Endothelial cell of umbilical vein (primary cell): ENCODE results near the gene ZMIZ1. TPM values are rescaled to one million over a fixed set of nuclear protein-coding genes. Genes with fewer than 3 reads are reported as not detected.
A peak's percentile ranks its signal among the peaks of the same experiment; 100 is the strongest.

Experiments
- BruUV-seq: library from RNA; stranded (reverse); fragments of 400-500 nt; replicated peaks from 2 replicates; lab custom pipeline; 2021; lab: Mats Ljungman, UMichigan
- CTCF ChIA-PET: fragments of 300-600, 350-600 bp; sonication (Branson Sonifier 250); formaldehyde crosslinking; loops from one replicate; lab custom pipeline; 2021; ENCODE audit warnings: antibody characterized with exemption, inconsistent platforms; lab: Charles Lee
- POLR2A ChIA-PET: fragments of 300-600, 350-600 bp; sonication (Branson Sonifier 250); formaldehyde crosslinking; loops from one replicate; lab custom pipeline; 2021; ENCODE audit warnings: antibody characterized with exemption, inconsistent platforms; lab: Charles Lee
- DNase-seq: peaks from one replicate; pipeline ENCODE4 v3.0.0-alpha.2; 2011; ENCODE audit warnings: low read depth, low spot score
- FAIRE-seq: peaks from 2 replicates; lab custom pipeline; 2011; peaks lifted over from hg19 to GRCh38; lab: Jason Lieb, UNC
- H2AFZ ChIP-seq: 2 replicates; pipeline ENCODE4 v1.6.0; 2012; ENCODE audit warnings: low read depth, low read length, control low read depth, inconsistent platforms
- H3K27ac ChIP-seq: 2 replicates; pipeline ENCODE4 v1.5.1; 2011; ENCODE audit warnings: low read depth, mild to moderate bottlenecking, control low read depth, low read length, moderate library complexity; ENCODE audit not compliant: insufficient read depth
- H3K27me3 ChIP-seq, 2 experiments: 2 replicates each; pipeline versions ENCODE4 v1.6.0 to v1.6.1; 2011; ENCODE audit warnings: low read length in 2 of 2, mixed read lengths in 1 of 2; ENCODE audit not compliant: control insufficient read depth in 2 of 2, insufficient read depth in 2 of 2
- H3K36me3 ChIP-seq, 2 experiments: 2 replicates in 1 of 2; 3 replicates in 1 of 2; pipeline ENCODE4 v1.5.1; 2011; ENCODE audit warnings: low read length in 2 of 2, mild to moderate bottlenecking in 1 of 2, moderate library complexity in 1 of 2; ENCODE audit not compliant: control insufficient read depth in 2 of 2, insufficient read depth in 2 of 2; ENCODE audit errors: extremely low read depth in 1 of 2
- H3K4me1 ChIP-seq: 3 replicates; pipeline ENCODE4 v1.5.1; 2011; ENCODE audit warnings: mild to moderate bottlenecking, low read length; ENCODE audit not compliant: control insufficient read depth, insufficient read depth; ENCODE audit errors: extremely low read depth
- H3K4me2 ChIP-seq: 2 replicates; pipeline ENCODE4 v1.6.1; 2011; ENCODE audit warnings: low read length, control low read depth, mixed read lengths; ENCODE audit not compliant: insufficient read depth
- H3K4me3 ChIP-seq, 3 experiments: fragments of 200-600 bp in 1 of 3; sonication (generic), shearing (Covaris generic) in 1 of 3; replicated peaks in 1 of 3; 2 replicates each; pipeline ENCODE4 v1.5.1; 2011 to 2016; ENCODE audit warnings: control low read depth in 3 of 3, low read length in 3 of 3, mild to moderate bottlenecking in 2 of 3, inconsistent platforms in 1 of 3, low read depth in 1 of 3, moderate library complexity in 1 of 3; ENCODE audit not compliant: insufficient read depth in 1 of 3
- H3K79me2 ChIP-seq: 2 replicates; pipeline ENCODE4 v1.6.0; 2012; ENCODE audit warnings: low read length, inconsistent platforms; ENCODE audit not compliant: control insufficient read depth, insufficient read depth
- H3K9ac ChIP-seq: replicated peaks from 2 replicates; pipeline ENCODE3; 2011; ENCODE audit warnings: low read length, control low read depth; ENCODE audit not compliant: insufficient read depth; ENCODE audit errors: extremely low read depth
- H3K9me1 ChIP-seq: replicated peaks from 3 replicates; pipeline ENCODE4 v1.6.0; 2011; ENCODE audit warnings: mild to moderate bottlenecking, low read length; ENCODE audit not compliant: control insufficient read depth, insufficient read depth; ENCODE audit errors: extremely low read depth
- H3K9me3 ChIP-seq: replicated peaks from 2 replicates; pipeline ENCODE4 v1.5.1; 2012; ENCODE audit warnings: low read length, inconsistent platforms; ENCODE audit not compliant: control insufficient read depth, insufficient read depth
- H4K20me1 ChIP-seq: replicated peaks from 2 replicates; pipeline ENCODE3; 2011; ENCODE audit warnings: mild to moderate bottlenecking, low read length; ENCODE audit not compliant: control insufficient read depth, insufficient read depth; ENCODE audit errors: extremely low read depth
- CTCF ChIP-seq, 2 donors: IDR thresholded peaks; 1 replicate in 1 of 2; 2 replicates in 1 of 2; pipeline ENCODE4 v1.5.1; 2011; ENCODE audit warnings: low read length in 2 of 2, mild to moderate bottlenecking in 2 of 2, moderate library complexity in 2 of 2, control low read depth in 1 of 2, inconsistent platforms in 1 of 2, low read depth in 1 of 2; ENCODE audit not compliant: insufficient read depth in 1 of 2; ENCODE audit errors: extremely low read depth in 1 of 2
- EZH2 ChIP-seq: IDR thresholded peaks from 2 replicates; pipeline ENCODE4 v1.6.1; 2012; ENCODE audit warnings: borderline replicate concordance, low read depth, mild to moderate bottlenecking, moderate library complexity, low read length, inconsistent platforms; ENCODE audit not compliant: severe bottlenecking
- FOS ChIP-seq: IDR thresholded peaks from 2 replicates; pipeline ENCODE4 v1.6.1; 2011; ENCODE audit warnings: mild to moderate bottlenecking, low read length, moderate library complexity, borderline replicate concordance; ENCODE audit not compliant: insufficient read depth
- JUN ChIP-seq: IDR thresholded peaks from 2 replicates; pipeline ENCODE4 v1.6.1; 2011; ENCODE audit warnings: borderline replicate concordance, low read depth; ENCODE audit not compliant: insufficient read length, insufficient read depth
- MYC ChIP-seq: IDR thresholded peaks from one replicate; pipeline ENCODE4 v1.6.1; 2011; ENCODE audit warnings: mild to moderate bottlenecking, low read depth, low read length
- POLR2A ChIP-seq: IDR thresholded peaks from 2 replicates; pipeline ENCODE4 v1.6.1; 2012; ENCODE audit warnings: low read depth, mild to moderate bottlenecking, control low read depth, low read length
- POLR2AphosphoS5 ChIP-seq: IDR thresholded peaks from 2 replicates; pipeline ENCODE4 v1.6.1; 2012; ENCODE audit warnings: low read depth, mild to moderate bottlenecking, control low read depth, low read length, moderate library complexity; ENCODE audit not compliant: insufficient read depth
- dilution Hi-C: fragments of 300-500 bp; cut with MboI; formaldehyde crosslinking; loops from one replicate; pipeline ENCODE4 v1.15.0; 2019; ENCODE audit warnings: low sequenced_read_pairs; ENCODE audit not compliant: extremely low pct_ligation_motif_present
- intact Hi-C: fragments of 100-400 bp; cut with micrococcal nuclease; formaldehyde crosslinking; loops from one replicate; pipeline ENCODE4 v1.10.0; 2022
- polyA plus RNA-seq, 4 experiments: library from polyadenylated mRNA; depleted of rRNA in 3 of 4; stranded (reverse) in 3 of 4; unstranded in 1 of 4; fragments of >200 nt; gene quantifications; 2 replicates each; pipeline versions ENCODE4 v1.2.1 to v1.2.3, GENCODE V29; 2011 to 2012; ENCODE audit warnings: missing spikeins in 1 of 4
- total RNA-seq: library from RNA; stranded (reverse); gene quantifications from 2 replicates; pipeline ENCODE4 v1.2.3, GENCODE V29; 2021
- TF ChIP-seq, protein P1 (sequence below): IDR thresholded peaks from 2 replicates; pipeline ENCODE4 v1.6.1; 2011; ENCODE audit not compliant: insufficient read depth, insufficient read length

Gene ZMIZ1
- total and polyA plus RNA-seq, 2 donors (not counting 3 experiments of a cell fraction or from before 2014, with no cell fraction given), result 12.5 to 46.7 TPM

GRCh38 chr10:79160191-79160590 lies 91.4 kb downstream of the ZMIZ1 start:
- H3K36me3 ChIP-seq, result peaks cover 0 to 16% of the 10 kb centered on the region in 2 experiments
- dilution Hi-C loops (no loop called here), intact Hi-C loops (no loop called here)
- peak overlapping the region; percentile 49 for H3K9ac ChIP-seq
- FAIRE-seq (no peak), DNase-seq (no peak)
- no peak overlapping the region for H3K4me2 ChIP-seq
- no peak overlapping the region for H2AFZ ChIP-seq
- H3K27me3 ChIP-seq, result no peaks in the 10 kb centered on the region
- H3K79me2 ChIP-seq, result peaks cover 37% of the 10 kb centered on the region
- no peaks in the 10 kb centered on the region for H3K9me3 ChIP-seq
- H3K4me3 ChIP-seq, result no peak overlapping the region
- CTCF ChIA-PET, result interaction anchor here (0.9 to 4.7 kb wide), 5 partner anchors 10 to 42 kb away, joined by 3 to 41 read pairs (median 10); no protein-coding TSS in a partner anchor
- BruUV-seq, result no TSS peak
- peaks cover 48% of the 10 kb centered on the region for H3K4me1 ChIP-seq
- no peaks in the 10 kb centered on the region for H3K9me1 ChIP-seq
- no peak for TF ChIP-seq EZH2
- POLR2A ChIA-PET, result no interaction called here
- H3K27ac ChIP-seq, result peak overlapping the region; percentile 95
- no peaks in the 10 kb centered on the region for H4K20me1 ChIP-seq

GRCh38 chr10:79161557-79161956 lies 92.8 kb downstream of the ZMIZ1 start:
- POLR2A ChIA-PET, result no interaction called here
- no peaks in the 10 kb centered on the region for H4K20me1 ChIP-seq
- H3K27ac ChIP-seq, result no peak overlapping the region
- CTCF ChIA-PET, result no interaction called here
- H2AFZ ChIP-seq, result no peak overlapping the region
- TF ChIP-seq, protein P1, sequence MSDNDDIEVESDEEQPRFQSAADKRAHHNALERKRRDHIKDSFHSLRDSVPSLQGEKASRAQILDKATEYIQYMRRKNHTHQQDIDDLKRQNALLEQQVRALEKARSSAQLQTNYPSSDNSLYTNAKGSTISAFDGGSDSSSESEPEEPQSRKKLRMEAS, result no peak
- TF ChIP-seq CTCF (IDR thresholded peaks at IDR 0.05; ENCODE audit: extremely low read depth in 1 of 2, insufficient read depth in 1 of 2, low read depth in 1 of 2, low read length in 2 of 2) (no peak), POLR2A (no peak), JUN (no peak), FOS (no peak), MYC (no peak), POLR2AphosphoS5 (no peak)
- dilution Hi-C loops (no loop called here), intact Hi-C loops (no loop called here)
- H3K9me1 ChIP-seq, result no peaks in the 10 kb centered on the region
- no peak overlapping the region for H3K4me3 ChIP-seq
- DNase-seq (no peak), FAIRE-seq (no peak)
- H3K9ac ChIP-seq, result no peak overlapping the region
- BruUV-seq, result no TSS peak
- H3K4me1 ChIP-seq, result peaks cover 42% of the 10 kb centered on the region
- peaks cover 0 to 23% of the 10 kb centered on the region in 2 experiments for H3K36me3 ChIP-seq
- no peaks in the 10 kb centered on the region for H3K9me3 ChIP-seq
- no peaks in the 10 kb centered on the region for H3K27me3 ChIP-seq
- H3K79me2 ChIP-seq, result peaks cover 33% of the 10 kb centered on the region
- H3K4me2 ChIP-seq, result no peak overlapping the region
